Measurements from ENCODE around the gene SH3RF3. TPM values are rescaled to one million over a fixed set of nuclear protein-coding genes. Genes with fewer than 3 reads are reported as not detected.
"Not testable (repeated sequence)": the region's sequence is repeated elsewhere in the genome, so short reads cannot be mapped to it uniquely, and the experiment has no call there.

Gene SH3RF3
- total RNA-seq, 1 donor from 2014 or later: 0.68 TPM

DNA sequence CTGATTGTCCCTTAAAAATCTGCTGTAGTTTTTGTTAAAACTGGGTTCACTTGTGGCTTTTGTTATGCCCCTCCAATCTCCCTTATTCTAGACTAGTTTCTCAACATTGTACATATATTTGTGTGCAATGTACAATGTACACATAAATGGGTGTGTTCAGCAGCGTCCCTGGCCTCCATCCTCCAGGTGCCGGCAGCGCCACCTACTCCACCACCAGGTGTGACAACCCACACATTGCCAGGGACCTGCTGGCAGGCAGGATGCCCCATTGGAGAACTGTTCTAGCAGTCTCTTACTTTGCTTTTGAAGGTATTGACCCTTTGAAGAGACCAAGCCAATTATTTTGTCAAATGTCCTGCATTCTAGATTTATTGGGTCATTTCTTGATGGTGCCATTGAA lies 75.4 kb downstream of the SH3RF3 start:
- no peak for ATAC-seq

DNA sequence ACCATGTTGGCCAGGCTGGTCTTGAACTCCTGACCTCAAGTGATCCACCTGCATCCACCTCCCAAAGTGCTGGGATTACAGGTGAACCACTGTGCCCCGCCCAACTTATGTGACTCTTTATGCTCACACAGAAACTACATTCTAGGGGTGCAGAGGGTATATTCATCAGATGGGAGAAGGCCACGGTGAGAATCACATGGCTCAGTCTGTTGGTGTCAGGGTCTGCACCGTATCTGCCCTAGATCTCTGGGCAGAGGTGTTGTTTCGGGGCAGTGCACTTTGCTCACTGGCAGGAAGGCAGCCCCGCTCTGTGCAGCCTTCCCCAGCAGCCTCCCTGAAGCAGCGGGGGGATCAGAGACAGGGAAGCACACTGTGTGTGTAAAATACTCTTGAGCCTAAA lies 76.4 kb downstream of the SH3RF3 start:
- ATAC-seq: no peak

DNA sequence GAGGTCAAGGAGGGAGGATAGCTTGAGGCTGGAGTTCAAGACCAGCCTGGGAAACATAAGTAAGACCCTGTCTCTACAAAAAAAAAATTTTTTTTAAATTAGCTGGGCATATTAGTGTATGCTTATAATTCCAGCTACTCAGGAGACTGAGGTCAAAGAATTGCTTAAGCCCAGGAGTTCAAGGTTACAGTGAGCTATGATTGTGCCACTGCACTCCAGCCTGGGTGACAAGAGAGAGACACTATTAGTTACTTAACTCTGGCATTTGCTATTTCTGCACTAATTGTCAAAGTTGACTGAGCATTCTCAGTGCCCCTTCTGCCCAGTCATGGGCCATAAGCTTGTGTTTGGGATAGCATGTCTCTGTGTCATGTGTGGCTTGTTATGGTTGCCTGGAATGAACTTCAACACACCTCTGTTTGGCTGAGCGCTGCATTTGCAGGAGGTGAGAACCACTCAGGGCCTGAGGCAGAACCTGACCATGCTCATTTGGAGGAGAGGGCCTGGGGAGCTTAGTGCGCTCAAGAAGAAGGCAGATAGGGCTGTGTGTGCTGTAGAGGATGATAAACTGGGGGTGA lies 77.7 kb downstream of the SH3RF3 start:
- ATAC-seq: no peak

DNA sequence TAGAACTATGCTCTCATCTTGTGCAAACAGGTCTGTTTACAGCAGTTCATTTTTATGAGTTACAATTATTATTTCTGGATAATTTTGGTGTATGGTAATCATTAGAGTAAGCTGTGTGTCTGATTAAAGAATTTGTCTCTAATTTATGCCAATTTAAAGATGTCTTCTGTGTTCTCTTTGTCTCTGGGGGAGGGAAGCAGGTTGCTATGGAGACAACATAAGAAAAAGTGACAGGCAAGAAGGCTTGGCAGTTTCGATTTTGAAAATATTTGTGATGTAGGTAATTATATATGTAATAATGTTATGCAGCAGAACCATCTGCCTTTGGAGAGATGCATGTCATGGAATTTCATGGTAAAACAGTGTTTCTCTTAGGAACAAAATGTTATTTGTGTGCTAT lies 78.2 kb downstream of the SH3RF3 start:
- ATAC-seq: no peak

DNA sequence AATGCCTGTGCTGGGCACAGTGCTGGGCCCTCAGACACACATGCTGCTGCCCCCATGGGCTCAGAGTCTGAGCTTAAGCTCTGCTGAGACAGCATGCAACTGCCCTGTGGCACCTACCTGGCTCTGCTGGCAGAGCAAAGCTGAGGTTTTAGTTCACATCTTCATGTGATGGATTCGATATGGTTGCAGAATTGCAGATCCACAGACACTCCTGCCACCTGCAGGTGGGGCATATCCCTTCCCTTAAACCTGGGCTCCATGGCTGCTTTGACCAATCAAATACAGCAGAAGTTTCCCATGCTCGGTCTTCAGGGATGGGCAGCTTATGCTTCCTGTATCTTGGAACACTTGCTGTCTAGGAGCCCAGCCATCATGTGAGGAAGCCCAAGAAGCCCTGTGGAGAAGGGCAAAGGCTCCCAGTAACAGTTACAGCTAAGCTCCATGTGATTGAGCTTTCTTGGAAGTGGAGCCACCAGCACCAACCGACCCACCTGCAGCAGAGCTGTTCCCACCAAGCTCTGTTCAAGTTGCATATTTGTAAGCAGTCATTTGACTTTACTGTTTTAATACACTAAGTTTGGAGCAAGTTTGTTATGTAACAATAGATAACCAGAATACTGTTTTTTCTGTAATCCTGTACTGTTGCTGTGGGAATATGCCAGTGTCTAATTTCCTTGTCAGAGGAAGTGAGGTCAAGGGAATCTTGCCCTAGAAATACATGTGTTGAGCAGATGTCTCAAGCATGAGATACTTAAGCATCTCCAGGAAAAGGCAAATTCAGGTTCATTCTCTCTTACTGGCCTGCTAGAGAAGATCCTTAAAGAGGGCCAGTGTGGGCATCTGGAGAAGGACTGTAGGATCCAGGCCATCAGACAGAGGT lies 79.3 kb downstream of the SH3RF3 start:
- ATAC-seq: no peak

DNA sequence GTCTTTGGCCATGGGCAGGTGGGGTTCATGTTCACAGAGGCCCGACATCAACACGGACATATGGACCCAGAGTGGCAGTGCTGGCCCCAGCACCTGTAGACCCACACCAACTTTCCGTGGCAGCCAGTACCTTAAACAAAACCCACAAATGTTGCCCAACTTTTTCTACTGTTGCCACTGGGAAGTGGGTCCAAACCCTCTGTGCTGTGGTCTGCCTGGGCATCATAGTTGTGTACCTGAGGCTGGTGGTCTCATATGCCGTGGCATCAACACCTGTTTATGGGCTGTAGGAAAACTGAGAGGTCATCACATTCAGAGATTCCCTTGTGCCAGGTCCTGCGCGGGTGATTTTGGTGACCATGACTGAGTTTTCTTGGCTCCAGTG lies 79.9 kb downstream of the SH3RF3 start:
- no peak for ATAC-seq

DNA sequence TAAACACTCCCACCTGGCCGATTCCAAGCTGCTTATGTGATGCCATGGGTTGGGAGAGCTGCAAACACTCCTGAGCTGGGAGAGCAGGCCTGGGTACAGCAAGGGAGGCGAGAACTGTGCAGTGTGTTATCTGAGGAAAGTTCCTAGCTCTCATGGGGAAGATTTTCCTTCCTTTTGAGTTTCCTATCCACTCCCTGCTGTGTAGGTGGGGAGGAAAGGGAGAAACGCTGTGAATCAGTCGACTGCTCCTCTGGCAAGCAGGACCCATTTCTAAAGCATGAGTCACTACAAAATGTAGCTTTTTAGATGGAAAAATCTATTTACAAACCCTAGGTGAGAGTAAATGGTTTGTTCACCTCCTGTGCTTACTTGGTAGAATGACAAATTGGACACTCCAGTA lies 80.4 kb downstream of the SH3RF3 start:
- peak; percentile 51 for ATAC-seq

DNA sequence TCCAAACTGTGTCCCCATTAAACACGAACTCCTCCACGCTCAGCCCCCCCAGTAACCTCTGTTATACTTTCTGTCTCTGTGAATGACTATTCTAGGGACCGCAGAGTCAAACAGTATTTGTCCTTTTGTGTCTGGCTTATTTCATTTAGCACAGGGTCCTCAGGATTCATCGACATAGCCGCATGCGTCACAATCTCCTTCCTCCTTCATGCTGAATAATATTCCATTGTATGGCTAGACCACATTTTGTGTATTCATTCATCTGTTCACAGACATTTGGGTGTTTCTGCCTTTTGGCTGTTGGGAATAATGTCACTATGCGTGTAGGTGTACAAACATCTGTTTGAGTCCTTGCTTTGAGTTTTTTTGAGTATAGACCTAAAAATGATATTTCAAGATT lies 80.9 kb downstream of the SH3RF3 start:
- no peak for ATAC-seq

DNA sequence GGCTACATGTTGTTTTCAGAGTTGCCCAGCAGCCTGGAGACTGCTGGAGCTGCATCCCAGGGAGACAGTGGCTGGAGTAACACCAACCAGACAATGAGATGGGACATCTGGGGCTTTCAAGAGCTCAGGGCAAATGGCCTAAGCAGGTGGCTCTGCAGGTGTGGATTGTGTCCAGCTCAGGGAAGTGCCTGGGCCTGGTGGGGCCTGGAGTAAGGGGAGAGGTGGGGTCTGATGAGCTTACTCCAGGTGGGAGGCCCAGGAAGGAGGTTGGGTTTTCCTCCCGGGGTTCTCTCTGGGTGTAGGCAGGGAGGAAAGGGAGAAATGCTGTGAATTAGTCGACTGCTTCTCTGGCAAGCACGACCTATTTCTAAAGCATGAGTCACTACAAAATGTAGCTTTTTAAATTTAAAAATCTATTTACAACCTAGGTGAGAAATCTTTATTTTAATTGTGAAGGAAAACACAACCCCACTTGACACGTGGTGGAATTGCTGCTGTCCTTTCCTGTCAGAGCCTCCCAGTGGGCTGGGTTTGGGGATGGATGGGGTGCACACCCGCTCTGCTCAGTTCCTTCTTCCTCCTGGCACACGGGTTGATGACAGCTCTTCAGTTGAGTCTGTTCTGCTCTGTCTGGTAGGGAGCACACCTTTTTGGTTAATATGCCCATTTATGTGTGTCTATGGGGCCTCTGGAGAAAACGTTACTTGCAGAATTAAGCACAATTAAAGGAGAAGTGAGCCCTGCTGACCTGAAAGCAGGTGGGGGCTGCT lies 81.6 kb downstream of the SH3RF3 start:
- peak; percentile 60 for ATAC-seq

DNA sequence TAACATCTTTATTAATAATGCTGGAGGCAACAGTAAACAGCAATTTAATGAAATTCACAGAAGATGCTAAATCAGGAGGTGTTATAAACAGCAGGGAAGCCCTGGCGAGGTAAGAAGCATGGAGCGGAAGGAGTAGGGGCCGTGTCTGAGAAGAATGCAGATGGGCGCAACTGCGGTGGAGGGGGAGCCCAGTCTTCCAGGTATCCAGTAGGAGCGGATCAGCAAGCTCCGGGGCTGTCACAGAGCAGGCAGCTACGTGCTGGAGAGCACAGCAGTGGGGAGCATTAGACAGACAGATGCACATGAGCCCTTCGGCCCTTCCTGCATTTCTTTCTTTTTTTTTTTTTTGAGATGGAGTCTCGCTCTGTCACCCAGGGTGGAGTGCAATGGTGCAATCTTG lies 82.3 kb downstream of the SH3RF3 start:
- no peak for ATAC-seq

DNA sequence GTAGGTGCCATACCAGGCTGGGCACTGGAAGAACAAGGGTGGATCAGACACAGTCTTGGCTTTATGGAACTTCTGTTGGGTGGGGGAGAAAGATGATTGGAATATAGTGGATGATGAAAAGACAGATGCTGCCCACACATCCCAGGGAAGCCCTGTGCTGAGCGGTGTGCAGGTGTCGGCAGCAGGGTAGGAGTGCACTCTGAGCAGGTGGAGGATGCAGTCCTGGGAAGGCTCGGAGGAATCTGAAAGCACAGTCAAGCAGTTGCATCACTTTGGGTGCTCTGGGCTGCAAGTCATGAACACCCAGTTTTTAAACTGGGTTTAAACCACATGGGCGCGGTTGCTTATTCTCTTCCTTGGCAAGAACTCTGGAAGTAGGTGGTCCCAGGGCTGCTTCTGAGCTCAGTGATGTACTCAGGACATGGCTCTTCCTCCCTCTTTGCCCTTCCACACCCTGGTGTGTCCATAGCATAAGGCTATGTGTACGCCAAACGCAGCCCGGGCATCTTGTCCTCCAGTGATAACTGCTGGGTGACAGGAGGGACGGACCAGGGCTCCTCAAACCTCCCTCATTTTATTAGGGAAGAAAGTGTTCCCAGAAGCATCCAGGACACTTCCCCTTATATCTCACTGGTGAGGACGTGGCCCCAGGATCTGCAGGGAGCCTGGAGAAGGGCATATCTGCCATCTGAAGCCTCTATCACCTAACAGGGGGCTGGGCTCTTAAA lies 84.0 kb downstream of the SH3RF3 start:
- no peak for ATAC-seq

DNA sequence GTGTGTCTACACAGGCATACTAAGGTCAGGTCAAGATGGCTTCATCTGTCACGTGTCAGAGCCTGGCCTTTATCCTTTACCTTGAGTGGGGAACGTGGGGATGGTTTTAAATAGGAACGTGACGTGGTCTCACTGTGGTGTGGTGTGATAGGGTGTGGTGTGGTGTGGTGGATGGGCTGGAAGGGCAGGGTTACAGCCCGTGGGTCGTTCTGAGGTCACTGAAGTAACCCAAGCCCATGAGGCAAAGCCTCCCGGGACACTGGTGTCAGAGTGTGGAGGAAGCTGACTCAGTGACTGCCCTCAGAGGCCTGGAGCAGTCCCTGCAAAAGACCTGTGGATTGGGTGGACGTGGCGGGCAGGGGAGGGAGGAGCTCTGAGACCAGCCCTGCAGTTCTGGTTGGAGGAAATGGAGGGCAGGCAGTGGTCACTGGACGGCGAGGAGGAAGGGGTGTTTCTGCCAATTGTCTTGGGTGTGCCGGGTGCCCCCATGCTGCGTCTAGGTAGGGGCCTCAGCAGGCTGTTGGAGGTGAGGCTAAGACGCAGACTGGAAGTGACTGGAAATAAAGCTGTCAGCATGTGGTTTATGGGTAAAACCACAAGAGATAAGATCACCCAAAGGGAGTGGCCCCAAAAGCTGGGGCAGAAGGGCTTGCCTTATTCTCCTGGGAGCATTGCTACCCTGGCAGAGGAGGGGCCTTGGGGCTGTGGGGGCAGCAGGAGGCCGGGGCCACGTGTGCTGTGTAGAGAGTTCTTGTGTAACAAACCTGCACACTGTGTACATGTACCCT lies 84.8 kb downstream of the SH3RF3 start:
- peak; percentile 32 for ATAC-seq

DNA sequence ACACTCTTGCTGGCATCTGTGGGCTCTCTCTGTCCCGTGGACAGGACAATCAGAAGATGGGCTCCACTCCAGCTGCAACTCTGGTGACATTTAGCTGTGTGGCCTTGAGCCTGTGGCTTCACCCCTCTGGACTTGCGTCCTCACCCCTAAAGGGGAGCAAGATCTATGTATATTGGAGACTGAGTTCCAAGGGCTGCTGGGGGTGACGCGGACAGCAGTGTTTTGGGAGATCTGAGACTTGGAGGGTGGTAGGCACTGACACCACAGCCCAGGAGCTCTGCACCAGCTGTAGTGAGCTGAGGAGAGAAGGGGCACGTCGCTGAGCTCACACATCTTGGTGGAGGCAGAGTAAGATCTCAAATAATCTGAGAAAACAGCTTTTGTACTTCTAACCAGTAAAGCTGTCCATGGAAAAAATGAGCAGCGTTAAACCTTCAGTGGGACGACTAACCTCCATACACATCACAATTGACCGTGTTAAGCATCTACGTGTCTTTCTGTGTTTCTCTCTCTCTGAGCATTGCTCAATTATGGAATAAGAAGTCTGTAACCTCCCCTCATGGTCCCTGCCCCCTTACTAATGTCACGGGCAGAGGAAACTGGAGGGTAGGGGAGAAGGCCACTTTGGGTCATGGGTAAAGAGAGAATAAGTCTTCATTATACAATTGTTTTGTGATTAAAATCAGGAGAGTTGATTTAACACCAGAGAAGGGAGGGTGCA lies 85.8 kb downstream of the SH3RF3 start:
- ATAC-seq: no peak

DNA sequence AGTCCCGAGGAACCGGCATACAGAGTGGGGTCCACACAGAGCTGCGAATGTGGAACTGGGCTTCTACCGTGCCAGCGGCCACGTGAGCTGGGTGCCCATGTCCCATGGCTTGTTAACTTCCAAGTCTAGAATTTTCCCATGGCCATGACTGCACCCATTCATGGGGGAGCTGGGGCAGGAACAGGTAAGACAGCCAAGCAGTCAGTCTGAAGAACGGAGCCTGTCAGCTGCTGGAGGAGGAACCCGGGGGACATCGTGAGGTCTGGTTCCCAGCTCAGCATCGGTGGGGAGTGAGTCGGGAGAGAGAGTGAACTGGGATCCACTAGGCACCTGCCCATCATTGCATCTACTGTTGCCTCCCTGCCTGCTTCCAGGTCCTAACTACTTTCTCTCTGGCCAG lies 86.9 kb downstream of the SH3RF3 start:
- no peak for ATAC-seq

DNA sequence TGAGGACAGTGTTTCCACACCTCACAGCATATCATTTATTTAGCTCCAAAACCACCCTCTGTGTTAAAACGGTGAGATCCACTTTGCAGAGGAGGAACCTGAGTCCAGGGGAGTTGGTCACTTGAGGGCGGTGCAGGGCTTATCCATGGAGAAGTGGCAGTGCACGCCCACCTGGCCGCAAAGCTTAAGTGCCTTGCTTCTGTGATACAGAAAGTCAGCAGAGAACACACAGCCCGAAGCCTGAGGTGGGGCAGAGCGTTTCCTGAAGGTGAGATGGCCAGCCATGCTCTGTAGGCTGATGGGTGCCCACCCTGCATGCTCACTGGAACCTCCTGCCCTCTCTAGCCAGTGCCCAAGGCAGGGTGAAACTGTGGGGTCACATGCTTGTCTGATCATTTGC lies 87.3 kb downstream of the SH3RF3 start:
- ATAC-seq: no peak

DNA sequence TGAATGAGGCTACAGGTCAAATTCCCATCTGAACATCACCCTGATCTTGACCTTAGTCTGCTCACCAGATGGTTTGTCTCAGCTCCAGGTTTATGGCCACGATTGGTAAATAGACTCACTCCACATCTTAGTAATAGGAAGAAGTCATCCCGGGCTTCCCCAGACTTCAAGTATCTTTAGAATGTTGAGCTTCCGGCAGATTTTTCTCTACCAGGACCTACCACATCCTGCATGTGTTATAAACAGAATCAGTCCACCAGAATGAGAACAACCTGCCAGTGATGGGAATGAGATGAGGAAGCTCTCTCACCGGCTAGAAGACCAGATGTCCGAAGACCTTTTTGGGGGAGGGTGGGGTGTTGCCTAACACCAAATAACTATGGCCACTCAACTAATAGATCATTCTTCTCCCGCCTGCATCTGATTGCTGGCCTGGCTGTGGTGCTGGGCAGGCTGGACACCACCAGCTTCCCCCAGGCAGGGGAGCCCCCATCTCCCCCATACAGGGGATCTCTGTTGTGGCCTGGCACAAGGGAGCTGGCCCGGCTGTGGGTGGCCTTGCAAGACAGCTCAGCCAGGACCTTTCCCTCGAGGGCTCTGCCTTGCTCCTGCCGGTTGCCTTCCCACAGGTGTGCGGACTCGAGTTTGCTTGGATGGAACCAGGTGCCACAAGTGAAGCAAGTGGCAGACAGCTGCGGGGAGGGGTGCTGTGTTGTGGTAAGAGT lies 88.5 kb downstream of the SH3RF3 start:
- no peak for ATAC-seq

DNA sequence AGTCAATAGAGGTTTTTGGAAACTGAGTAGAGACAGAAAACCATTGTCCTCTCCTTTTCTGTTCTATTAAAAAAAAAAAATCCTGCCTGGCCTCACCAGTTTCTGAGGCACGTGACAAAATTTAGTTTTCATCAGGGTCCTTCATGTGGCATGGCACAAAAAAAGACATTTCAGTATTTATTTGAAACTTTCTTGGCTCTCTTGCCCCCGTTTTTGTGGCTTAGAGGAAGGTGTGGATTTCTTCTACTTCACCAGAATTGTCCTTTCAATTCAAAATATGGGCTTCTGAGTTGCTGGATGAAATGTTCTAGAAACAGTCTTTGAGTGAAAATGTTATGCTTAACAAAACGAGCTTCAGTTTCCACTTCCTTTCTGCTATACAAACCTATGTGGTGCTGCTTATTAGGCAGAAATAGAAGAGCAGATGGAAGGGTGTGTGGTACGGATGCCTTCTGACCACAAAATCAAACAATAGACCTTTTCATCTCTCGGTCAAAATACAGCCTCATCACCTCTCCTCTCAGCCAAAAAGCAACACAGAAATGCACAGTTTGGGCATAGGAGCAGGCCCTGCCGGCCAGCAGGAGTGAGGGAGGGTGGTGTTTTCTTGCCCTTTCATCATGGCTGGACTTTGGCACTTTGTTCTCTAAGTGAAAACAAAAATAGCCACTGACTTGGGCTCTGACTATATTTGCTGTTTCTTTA lies 89.2 kb downstream of the SH3RF3 start:
- no peak for ATAC-seq

DNA sequence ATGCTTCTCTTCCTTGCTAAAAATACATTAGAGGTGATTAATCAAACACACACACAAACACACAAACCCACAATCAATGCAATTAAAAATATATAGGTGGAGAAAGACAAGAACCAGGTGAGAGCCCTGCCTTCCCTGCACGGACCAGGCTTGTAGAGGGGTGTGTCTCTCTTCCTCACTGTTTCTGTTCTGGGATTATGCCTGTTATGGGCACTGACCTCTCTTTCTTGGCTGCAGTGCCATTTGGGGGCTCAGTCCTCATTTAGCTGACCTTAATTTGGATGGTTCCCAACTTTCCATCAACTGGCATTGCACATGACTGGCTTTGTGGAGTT lies 89.8 kb downstream of the SH3RF3 start:
- no peak for ATAC-seq

DNA sequence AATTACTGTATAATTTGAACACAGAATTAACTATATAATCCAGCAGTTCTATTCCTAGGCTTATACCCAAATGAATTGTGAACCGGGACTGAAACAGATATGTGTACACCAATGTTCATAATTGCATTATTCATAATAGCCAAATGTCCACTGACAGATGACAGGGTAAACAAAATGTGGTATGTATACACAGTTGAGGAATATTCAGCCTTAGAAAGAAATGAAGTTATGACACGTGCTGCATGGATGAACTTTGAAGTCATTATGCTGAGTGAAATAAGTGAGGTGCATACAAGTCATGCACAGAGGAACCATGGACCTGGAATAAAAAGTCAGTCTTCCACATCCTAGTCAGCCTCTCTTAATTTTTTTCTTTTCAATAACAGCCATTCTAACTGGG lies 91.9 kb downstream of the SH3RF3 start:
- no peak for ATAC-seq

DNA sequence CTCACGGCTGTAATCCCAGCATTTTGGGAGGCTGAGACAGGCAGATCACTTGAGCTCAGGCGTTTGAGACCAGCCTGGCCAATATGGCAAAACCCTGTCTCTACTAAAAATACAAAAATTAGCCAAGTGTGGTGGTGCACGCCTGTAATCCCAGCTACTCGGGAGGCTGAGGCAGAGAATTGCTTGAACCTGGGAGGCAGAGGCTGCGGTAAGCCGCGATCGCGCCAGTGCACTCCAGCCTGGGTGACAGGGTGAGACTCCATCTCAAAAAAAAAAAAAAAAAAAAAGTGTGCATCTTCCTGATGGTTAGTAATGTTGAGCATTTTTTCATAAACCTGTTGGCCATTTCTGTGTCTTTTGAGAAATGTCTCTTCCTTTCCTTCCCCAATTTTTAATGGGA lies 92.3 kb downstream of the SH3RF3 start:
- not testable (repeated sequence) for ATAC-seq

All from esophagus mucosa (tissue), 1 donor.